GM18858 (cell line): ENCODE results near the gene SLC25A26.
"Not testable (repeated sequence)": the region's sequence is repeated elsewhere in the genome, so short reads cannot be mapped to it uniquely, and the experiment has no call there.

Experiments
- ATAC-seq: cut with Tn5 transposase; IDR thresholded peaks from one replicate; pipeline ENCODE4 v1.9.1; 2021; ENCODE audit not compliant: unreplicated experiment

Gene SLC25A26

DNA sequence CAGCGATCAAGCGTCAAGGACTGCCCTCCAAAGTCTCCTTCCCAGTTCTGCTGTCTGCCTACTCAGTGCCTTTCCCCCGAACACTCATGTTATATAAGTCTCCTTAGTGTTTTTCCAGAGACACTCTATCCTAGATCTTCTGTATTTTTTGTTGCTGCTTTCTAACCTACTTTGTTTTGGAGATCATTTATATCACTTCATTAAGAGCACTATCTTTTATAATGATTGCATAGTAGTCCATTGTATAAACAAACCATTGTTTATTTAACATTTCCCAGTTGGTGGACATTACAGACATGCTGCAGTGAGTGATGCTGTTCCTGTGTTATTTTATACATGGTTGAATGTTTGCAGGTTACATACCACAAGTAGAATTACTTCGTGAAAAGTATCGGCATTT is 47.1 kb downstream of the SLC25A26 start:
- ATAC-seq = no peak

DNA sequence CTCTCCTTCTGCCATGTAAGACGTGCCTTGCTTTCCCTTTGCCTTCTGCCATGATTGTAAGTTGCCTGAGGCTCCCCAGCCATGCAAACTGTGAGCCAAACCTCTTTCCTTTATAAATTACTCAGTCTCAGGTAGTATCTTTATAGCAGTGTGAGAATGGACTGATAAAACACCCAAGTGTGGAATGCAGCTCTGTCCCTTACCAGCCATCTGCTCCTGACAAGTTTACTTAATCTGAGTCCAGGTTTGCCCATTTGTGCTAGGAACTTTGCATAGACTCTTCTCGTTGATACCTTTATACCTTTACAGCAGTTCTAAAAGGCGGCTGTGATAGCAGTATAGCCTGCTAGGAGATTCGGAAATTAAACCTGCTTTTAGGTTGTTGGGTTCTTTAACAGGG is 48.1 kb downstream of the SLC25A26 start:
- no peak for ATAC-seq

GRCh38 chr3:66269411-66269810 is 48.6 kb downstream of the SLC25A26 start:
- no peak for ATAC-seq

DNA sequence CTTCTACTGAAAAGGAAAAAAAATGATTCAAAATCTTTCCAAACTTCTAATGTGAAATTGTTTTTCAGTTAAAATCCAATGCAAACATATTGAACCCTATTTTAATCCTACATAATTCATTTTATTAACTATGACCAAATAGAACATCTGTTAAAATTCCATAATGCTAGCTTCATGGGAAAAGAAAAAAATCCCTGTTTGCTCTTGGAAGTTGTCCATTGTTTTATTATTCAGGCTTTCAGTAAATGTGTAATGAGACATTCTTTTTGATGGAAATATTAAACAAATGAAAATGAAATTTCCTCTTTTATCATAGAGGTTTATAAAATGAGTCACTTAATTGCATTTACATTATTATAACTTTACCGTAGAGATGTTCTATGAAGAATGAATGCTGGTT is 49.5 kb downstream of the SLC25A26 start:
- no peak for ATAC-seq

- ATAC-seq = no peak
Measured at GRCh38 chr3:66270701-66271100, 49.9 kb downstream of the SLC25A26 start.

GRCh38 chr3:66271231-66271630 is 50.4 kb downstream of the SLC25A26 start:
- no peak for ATAC-seq

- no peak for ATAC-seq
Measured at GRCh38 chr3:66272016-66272415, 51.2 kb downstream of the SLC25A26 start.

GRCh38 chr3:66274837-66275236 is 54.0 kb downstream of the SLC25A26 start:
- ATAC-seq = not testable (repeated sequence)

DNA sequence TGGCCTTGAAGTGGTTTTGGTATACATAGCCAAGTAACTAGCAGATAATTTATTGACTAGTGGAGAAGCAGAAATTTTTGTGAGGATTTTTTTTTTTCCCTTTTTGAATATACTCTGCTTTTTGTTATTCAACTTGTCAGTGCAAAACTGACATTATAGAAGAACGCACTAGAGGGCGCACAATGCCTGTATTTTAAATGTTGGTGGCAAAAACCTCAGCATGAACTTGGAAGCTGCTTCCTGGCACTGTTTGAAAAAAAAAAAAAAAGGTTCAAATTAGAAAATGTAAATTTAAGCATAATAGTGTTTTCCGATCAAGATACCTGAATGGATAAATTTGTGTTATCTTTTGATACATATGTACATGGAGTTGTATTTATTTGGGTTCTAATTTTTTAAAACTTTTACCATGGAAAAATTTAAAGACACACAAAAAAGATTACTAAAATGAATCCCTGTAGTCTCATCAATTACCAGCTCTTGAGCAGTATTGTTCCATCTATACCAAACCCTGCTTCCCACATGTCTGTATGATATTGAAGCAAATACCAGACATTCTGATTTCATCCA is 56.0 kb downstream of the SLC25A26 start:
- ATAC-seq = no peak

DNA sequence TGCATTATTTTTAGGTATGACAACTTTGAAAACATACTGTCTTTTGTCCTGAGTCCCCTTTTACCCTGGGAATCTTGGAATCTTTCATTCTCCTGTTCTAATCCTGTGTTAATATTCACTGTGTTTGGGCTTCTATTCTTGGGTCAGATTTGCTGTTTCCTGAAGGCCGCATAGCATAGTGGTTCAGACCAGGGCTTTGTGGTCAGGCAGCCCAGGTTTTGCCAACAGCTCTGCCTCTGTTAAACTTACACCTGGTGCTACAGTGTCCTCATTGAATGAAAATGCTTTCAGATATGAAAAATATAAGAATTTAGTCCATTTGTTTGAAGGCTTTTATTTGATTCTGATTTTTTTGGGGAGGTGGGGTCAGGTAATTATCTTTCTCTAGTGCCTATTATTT is 58.4 kb downstream of the SLC25A26 start:
- ATAC-seq = no peak

DNA sequence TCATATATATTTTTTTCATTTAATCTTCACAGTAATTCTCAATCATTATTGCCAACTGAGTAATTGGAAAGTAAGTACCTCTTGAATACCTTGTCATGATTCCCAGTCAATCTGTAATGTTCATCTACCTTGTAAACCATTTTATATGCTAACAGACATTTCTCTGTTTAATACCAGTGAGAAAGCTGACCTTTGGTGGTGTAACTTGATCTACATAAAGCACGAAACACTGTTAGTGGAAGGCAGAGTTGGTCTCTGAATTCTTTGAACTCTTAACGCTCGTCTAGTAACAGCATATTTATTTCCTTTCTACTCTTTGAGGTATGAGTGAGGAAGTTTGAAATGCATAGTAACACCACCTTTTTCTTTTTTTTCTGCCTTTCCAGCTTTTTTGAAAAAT is 59.5 kb downstream of the SLC25A26 start:
- ATAC-seq = no peak

DNA sequence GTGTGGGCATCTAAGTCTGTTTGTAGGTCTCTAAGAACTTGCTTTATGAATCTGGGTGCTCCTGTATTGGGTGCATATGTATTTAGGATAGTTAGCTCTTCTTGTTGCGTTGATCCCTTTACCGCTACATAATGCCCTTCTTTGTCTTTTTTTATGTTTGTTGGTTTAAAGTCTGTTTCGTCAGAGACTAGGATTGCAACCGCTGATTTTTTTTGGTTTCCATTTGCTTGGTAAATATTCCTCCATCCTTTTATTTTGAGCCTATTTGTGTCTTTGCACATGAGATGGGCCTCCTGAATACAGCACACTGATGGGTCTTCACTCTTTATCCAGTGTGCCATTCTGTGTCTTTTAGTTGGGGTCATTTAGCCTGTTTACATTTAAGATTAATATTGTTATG is 71.1 kb downstream of the SLC25A26 start:
- ATAC-seq = not testable (repeated sequence)

DNA sequence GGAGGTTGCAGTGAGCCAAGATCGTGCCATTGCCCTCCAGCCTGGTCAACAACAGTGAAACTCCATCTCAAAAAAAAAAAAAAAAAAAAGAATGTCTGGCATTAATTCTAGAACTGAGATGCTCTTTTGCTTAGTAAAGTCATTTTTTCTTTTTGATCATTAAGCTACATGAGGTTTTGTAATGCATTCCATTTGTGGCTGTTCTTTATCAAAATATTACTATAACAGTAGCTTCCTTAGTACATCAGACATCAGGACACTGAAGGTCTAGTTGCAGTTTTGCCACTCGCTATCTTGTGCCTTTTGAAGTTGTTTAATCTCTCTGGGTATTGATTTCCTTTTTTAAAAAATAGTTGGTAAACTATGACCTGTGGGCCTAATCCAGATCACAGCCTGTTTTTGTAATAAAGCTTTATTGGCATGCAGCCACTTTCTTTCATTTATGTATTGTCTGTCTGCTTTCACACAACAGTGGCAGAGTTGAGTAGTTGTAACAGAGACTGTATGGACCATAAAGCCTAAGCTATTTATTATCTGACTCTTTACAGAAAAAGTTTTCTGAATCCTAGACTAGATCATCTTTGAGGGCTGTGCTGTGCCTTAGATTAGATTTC is 76.6 kb downstream of the SLC25A26 start:
- no peak for ATAC-seq

- no peak for ATAC-seq
Measured at GRCh38 chr3:66297900-66298299, 77.1 kb downstream of the SLC25A26 start.

GRCh38 chr3:66298591-66298990 is 77.8 kb downstream of the SLC25A26 start:
- no peak for ATAC-seq

DNA sequence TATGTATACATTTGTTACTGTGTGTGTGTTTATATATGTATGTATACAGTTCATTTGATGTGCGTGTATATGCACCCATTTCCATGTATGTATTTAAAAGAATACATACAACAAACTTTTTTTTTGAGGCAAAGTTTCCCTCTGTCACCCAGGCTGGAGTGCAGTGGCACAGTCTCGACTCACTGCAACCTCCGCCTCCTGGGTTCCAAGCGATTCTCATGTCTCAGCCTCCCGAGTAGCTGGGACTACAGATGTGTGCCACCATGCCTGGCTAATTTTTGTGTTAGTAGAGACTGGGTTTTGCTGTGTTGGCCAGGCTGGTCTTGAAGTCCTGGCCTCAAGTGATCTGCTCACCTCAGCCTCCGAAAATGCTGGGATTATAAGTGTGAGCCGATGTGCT is 78.3 kb downstream of the SLC25A26 start:
- not testable (repeated sequence) for ATAC-seq

DNA sequence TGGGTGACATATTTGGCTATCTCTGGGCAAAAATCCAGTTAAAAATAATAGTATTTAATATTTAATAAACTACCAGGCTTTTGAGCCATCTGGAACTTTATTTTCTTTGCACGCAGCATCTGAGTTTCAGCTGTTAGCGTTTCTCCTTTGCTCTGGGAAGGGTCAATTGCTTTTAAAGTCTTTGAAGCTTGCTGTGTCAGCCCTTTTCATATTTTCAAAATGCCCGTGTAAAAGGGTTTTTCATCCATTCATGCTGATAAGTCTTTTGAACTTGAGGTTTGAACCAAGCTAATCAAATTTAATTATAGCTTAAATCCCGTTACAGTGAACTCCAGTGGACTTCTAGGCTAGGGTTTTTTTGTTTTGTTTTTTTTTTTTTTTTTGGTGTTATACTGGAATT is 79.1 kb downstream of the SLC25A26 start:
- no peak for ATAC-seq

- ATAC-seq = peak; percentile 44
Measured at GRCh38 chr3:66302288-66302687, 81.5 kb downstream of the SLC25A26 start.

DNA sequence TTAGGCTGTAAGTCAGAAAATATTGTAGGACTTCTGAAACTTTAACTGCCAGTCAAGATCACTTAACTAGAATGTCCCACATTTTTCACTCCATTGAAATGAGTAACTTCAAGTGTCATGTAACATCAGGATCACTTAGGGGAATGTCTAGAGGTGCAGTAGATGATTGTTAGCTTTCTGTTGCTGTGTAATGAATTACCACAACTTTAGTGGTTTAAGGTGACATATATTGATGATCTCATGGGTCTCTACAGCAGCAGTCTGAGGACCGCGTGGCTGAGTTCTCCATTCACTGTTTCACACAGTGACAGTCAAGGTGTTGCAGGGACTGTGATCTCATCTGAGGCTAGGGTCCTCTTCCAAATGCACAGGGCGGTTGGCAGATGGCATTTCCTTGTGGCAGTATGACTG is 82.7 kb downstream of the SLC25A26 start:
- no peak for ATAC-seq

- ATAC-seq = peak; percentile 28
Measured at GRCh38 chr3:66304293-66304692, 83.5 kb downstream of the SLC25A26 start.

DNA sequence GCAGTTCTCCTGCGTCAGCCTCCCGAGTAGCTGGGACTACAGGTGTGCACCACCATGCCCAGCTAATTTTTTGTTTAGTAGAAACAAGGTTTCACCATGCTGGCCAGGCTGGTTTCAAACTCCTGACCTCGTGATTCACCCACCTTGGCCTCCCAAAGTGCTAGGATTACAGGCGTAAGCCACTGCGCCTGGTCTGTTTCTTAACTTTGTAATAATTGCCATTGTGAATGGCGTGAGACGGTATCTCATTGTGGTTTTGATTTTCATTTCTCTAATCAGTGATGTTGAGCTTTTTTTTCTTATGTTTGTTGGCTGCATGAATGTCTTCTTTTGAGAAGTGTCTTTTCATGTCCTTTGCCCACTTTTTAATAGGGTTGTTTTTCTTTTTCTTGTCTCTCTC is 85.3 kb downstream of the SLC25A26 start:
- ATAC-seq = not testable (repeated sequence)

GRCh38 chr3:66306991-66307390 is 86.2 kb downstream of the SLC25A26 start:
- ATAC-seq = not testable (repeated sequence)

GRCh38 chr3:66312039-66312438 is 91.2 kb downstream of the SLC25A26 start:
- no peak for ATAC-seq
